ENCODE measurements around the gene HSPB8.
A peak's percentile ranks its signal among the peaks of the same experiment; 100 is the strongest.
"Not testable (repeated sequence)": the region's sequence is repeated elsewhere in the genome, so short reads cannot be mapped to it uniquely, and the experiment has no call there.

The HSPB8 gene

GRCh38 chr12:119208626-119209061, 29.9 kb downstream of the HSPB8 start:
- DNase-seq: no peak

DNA sequence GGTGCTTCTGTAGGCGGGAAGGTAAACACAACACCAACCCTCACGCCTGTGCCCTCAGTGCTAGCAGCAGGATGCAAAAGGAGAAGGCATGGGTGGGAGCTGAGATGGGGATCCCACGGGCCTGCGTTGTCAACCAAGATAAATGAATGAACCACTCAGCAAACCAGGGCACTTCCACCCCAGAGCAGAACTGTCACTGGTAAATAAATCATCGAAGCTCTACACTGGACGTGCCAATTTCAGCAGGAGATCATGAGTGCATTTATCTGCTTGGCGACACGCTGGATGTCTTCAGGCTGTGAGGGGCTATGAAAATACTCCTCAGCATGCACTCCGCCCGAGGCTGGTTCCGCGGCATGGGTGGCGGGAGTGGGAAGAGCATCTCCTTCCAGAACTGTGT, 33.2 kb downstream of the HSPB8 start:
- DNase-seq: no peak

GRCh38 chr12:119216084-119216483, 37.4 kb downstream of the HSPB8 start:
- no peak for DNase-seq

GRCh38 chr12:119218875-119219274, 40.1 kb downstream of the HSPB8 start:
- DNase-seq: not testable (repeated sequence)

DNA sequence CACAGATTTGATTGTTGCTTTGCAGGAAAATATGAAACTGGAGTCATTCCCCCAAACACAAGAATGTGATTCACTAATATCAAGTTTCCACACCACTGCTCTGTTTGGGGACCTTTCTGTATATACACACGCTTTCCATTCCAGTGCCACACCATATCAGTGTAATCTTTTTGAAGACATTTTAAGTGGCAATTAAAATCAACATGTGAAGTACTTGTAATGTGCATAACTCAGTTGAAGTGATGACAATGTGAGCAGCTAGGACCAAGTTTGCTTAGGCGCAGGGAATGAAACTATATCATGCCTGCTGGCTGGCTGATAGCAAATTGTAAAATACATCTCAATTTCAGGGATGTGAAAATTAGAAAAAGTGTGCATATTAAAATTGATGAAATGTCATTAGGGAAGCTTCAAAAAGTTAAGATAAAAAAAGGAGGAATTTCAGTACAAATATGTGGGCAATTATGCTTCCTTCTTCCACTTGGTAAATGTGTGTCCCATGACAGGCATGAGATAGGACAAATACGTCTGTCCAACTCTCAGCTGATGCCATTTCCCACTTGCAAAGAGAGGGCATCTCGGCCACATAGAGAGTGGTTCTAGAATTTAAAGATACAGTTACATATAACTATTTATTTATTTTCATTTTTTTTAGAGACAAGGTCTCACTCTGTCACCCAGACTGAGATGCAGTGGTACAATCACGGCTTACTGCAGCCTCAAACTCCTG, 43.7 kb downstream of the HSPB8 start:
- no peak for DNase-seq

GRCh38 chr12:119225454-119225853, 46.7 kb downstream of the HSPB8 start:
- no peak for DNase-seq

GRCh38 chr12:119227292-119227691, 48.6 kb downstream of the HSPB8 start:
- no peak for DNase-seq

GRCh38 chr12:119229205-119229604, 50.5 kb downstream of the HSPB8 start:
- no peak for DNase-seq

- DNase-seq: peak; percentile 7
These were observed 51.1 kb downstream of the HSPB8 start for GRCh38 chr12:119229837-119230236.

DNA sequence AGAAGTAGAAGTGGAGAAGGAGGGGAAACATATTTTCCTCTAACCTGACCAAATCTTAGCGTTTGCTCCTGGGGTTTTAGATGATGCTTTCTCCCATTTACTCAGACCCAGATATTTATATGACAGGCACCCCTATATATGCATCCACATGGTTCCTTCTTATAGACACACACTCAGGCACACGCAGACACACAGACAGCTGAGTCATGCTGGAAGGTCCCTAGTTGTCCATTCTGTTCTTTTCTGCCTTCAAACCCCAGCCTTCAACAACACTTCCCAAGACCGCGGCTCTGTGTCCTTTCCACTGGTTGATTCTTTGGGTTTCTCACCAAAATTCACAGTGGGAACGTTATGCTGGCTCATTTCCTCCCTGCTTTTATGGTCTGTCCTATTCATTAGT, 52.1 kb downstream of the HSPB8 start:
- no peak for DNase-seq

DNA sequence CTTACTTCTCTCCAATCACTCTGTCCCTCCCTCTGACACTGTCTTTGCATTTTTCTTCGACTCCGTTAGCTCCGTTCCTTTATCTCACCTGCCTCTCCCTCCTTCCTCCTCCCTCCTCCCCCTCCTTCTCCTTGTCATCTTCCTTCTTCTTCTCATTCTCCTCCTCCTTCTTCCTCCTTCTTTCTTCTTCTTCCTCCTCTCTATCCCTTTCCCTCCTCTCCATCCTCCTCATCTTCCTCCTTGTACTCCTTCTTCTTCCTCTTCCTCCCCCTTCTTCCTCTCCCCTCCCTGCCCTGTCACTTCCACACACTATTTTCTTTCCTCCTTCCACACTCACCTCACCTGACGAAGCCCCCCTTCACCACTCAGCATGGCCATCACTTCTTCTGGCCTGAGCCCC, 53.0 kb downstream of the HSPB8 start:
- DNase-seq: no peak

DNA sequence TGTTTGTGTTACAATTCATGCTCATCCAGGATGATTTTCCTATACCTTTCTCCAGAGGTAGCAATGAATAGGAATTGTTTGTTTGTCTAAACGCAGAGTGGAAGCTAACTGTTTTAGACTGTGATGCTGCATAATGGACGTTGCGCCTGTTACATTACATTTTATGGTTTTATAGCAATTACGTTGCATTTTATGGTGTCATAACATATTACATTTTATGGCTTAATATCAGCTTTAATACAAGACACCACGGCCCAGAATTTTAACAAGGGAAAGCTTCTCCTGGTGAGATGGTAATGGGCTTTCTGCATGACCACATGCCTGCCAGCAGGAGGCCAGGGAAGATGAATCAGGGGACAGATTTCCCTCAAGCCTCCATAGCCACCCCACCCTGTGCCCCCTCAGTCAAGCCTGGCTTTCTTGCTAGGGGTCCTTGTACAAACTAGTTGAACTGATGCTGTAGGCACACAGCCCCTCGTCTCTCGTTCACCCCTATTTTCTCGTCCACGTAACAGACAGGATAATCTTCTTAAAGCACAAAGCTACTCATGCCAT, 56.5 kb downstream of the HSPB8 start:
- DNase-seq: no peak

GRCh38 chr12:119236372-119236771, 57.6 kb downstream of the HSPB8 start:
- no peak for DNase-seq

- DNase-seq: no peak
These were observed 60.3 kb downstream of the HSPB8 start for GRCh38 chr12:119239040-119239439.

GRCh38 chr12:119241049-119241448, 62.3 kb downstream of the HSPB8 start:
- no peak for DNase-seq

- no peak for DNase-seq
These were observed 62.9 kb downstream of the HSPB8 start for GRCh38 chr12:119241580-119242169.
